K562 (cell line): Measurements from ENCODE around the gene PPP6R1. TPM values are rescaled to one million over a fixed set of nuclear protein-coding genes. Genes with fewer than 3 reads are reported as not detected.

ENCODE experiments used
- ARID3A ChIP-seq: IDR thresholded peaks from 2 replicates; pipeline ENCODE4 v1.6.1; 2012; ENCODE audit warnings: low read depth, low read length, improper control_type of control experiment, borderline replicate concordance
- BHLHE40 ChIP-seq: IDR thresholded peaks from 2 replicates; pipeline ENCODE4 v1.6.1; 2011; ENCODE audit warnings: low read length, improper control_type of control experiment
- DPF2 ChIP-seq: fragments of 450-650 bp; IDR thresholded peaks from 2 replicates; pipeline ENCODE4 v1.6.1; 2016
- ESRRA ChIP-seq: fragments of 450-650 bp; IDR thresholded peaks from 2 replicates; pipeline ENCODE4 v1.6.1; 2014; ENCODE audit warnings: low read depth, mild to moderate bottlenecking, moderate library complexity, borderline replicate concordance
- EWSR1 ChIP-seq: fragments of 450-650 bp; IDR thresholded peaks from 2 replicates; pipeline ENCODE4 v1.6.1; 2018; ENCODE audit warnings: borderline replicate concordance, mild to moderate bottlenecking, low read depth, moderate library complexity; ENCODE audit not compliant: partially characterized antibody
- FOS ChIP-seq: IDR thresholded peaks from 3 replicates; pipeline ENCODE4 v1.6.1; 2011; ENCODE audit not compliant: insufficient read length; ENCODE audit errors: extremely low read depth
- FUS ChIP-seq: fragments of 200-400 bp; formaldehyde crosslinking; optimal IDR thresholded peaks from 2 replicates; pipeline ENCODE3; 2017; ENCODE audit warnings: low read depth, low read length
- HMGN3 ChIP-seq: IDR thresholded peaks from 2 replicates; pipeline ENCODE4 v1.6.1; 2011; ENCODE audit warnings: borderline replicate concordance, low read depth, mild to moderate bottlenecking, mixed read lengths, low read length; ENCODE audit not compliant: insufficient read length; ENCODE audit errors: extremely low read depth
- NCOA4 ChIP-seq: fragments of 450-650 bp; IDR thresholded peaks from 2 replicates; pipeline ENCODE4 v1.6.1; 2018; ENCODE audit warnings: mild to moderate bottlenecking; ENCODE audit not compliant: partially characterized antibody
- NCOR1 ChIP-seq: fragments of 450-650 bp; IDR thresholded peaks from 2 replicates; pipeline ENCODE4 v1.6.1; 2016; ENCODE audit warnings: mild to moderate bottlenecking, moderate library complexity
- NFIC ChIP-seq: fragments of 450-650 bp; IDR thresholded peaks from 2 replicates; pipeline ENCODE4 v1.6.1; 2017; ENCODE audit warnings: mild to moderate bottlenecking, inconsistent platforms
- NFRKB ChIP-seq: fragments of 450-650 bp; IDR thresholded peaks from 2 replicates; pipeline ENCODE4 v1.6.1; 2016; ENCODE audit warnings: low read depth
- RAD51 ChIP-seq: fragments of 450-650 bp; IDR thresholded peaks from 2 replicates; pipeline ENCODE4 v1.7.1; 2016; ENCODE audit warnings: low read depth, mild to moderate bottlenecking, borderline replicate concordance
- SETDB1 ChIP-seq: IDR thresholded peaks from one replicate; pipeline ENCODE4 v1.6.1; 2012; ENCODE audit warnings: low read length, control low read depth, inconsistent platforms
- SMARCB1 ChIP-seq: IDR thresholded peaks from 2 replicates; pipeline ENCODE4 v1.6.1; 2011; ENCODE audit warnings: improper control_type of control experiment, low read depth; ENCODE audit not compliant: insufficient read length
- TBL1XR1 ChIP-seq, 2 experiments: IDR thresholded peaks; 2 replicates each; pipeline ENCODE4 v1.6.1; 2012; ENCODE audit warnings: improper control_type of control experiment in 2 of 2, low read length in 2 of 2, mild to moderate bottlenecking in 1 of 2
- TSHZ1 ChIP-seq: fragments of 250-450 bp; sonication (Bioruptor Pico); IDR thresholded peaks from 2 replicates; pipeline ENCODE4 v1.4.0; 2020; ENCODE audit warnings: mild to moderate bottlenecking, moderate library complexity
- ZBTB33 ChIP-seq: sonication (generic); formaldehyde crosslinking; IDR thresholded peaks from 2 replicates; pipeline ENCODE4 v1.8.1; 2023; ENCODE audit warnings: mild to moderate bottlenecking, missing genetic modification reagents
- ZEB2 ChIP-seq: fragments of 450-650 bp; IDR thresholded peaks from 2 replicates; pipeline ENCODE4 v1.6.1; 2016
- ZFX ChIP-seq: sonication (generic); formaldehyde crosslinking; IDR thresholded peaks from 2 replicates; pipeline ENCODE4 v1.8.0; 2022; ENCODE audit warnings: mild to moderate bottlenecking, missing genetic modification reagents, moderate library complexity
- ZNF12 ChIP-seq: sonication (generic); formaldehyde crosslinking; IDR thresholded peaks from 2 replicates; pipeline ENCODE4 v1.4.0; 2020; ENCODE audit warnings: mild to moderate bottlenecking, missing genetic modification reagents
- ZNF384 ChIP-seq: IDR thresholded peaks from 2 replicates; pipeline ENCODE4 v1.6.1; 2012; ENCODE audit warnings: low read depth, low read length, improper control_type of control experiment
- ZNF41 ChIP-seq: fragments of 250-450 bp; sonication (Bioruptor Pico); conservative IDR thresholded peaks from 2 replicates; pipeline ENCODE4 v1.4.0; 2020; ENCODE audit warnings: mild to moderate bottlenecking
- ZNF764 ChIP-seq: fragments of 250-450 bp; sonication (Bioruptor Pico); IDR thresholded peaks from 2 replicates; pipeline ENCODE4 v1.4.0; 2020; ENCODE audit warnings: low read depth, mild to moderate bottlenecking, moderate library complexity
- polyA plus RNA-seq, 8 experiments: library from polyadenylated mRNA; depleted of rRNA in 4 of 8; stranded (reverse) in 5 of 8; unstranded in 3 of 8; fragments of >200 nt; fragmentation: Nextera tagmentation in 2 of 8; fragmentation: Illumina TruSeq in 1 of 8; extraction: Ambion mirVana in 2 of 8; extraction: Trizol in 1 of 8; gene quantifications; 2 replicates each; pipeline versions ENCODE4 v1.2.1 to v1.2.3, GENCODE V29; 2011 to 2014; ENCODE audit warnings: inconsistent platforms in 1 of 8, missing spikeins in 1 of 8
- total RNA-seq, 7 experiments: library from RNA; depleted of rRNA in 6 of 7; stranded (reverse); fragments of >200 nt in 6 of 7; fragmentation: Illumina TruSeq in 2 of 7; extraction: Trizol in 2 of 7; gene quantifications; 2 replicates each; pipeline versions ENCODE4 v1.2.1 to v1.2.3, GENCODE V29; 2011 to 2021; ENCODE audit warnings: low replicate concordance in 1 of 7

PPP6R1 gene
- total and polyA plus RNA-seq, 9 of the 15 experiments (the other 6 are each of a cell fraction or from before 2014, with no cell fraction given): 0.48 to 135 (median 37.2) TPM

GRCh38 chr19:55259540-55260210 lies 858 bp upstream of the PPP6R1 start (continued):
- TF ChIP-seq ARID3A (no peak), NCOR1 (no peak), ZNF384 (no peak), ZNF41 (CRISPR knock-in tag) (0 out of 2 replicates have a peak, but pooled peaks have one; percentile 33), ZFX (CRISPR knock-in tag) (no peak; the same call in 1 of the 2 replicates), TSHZ1 (CRISPR knock-in tag) (no peak), FUS (no peak), ESRRA (no peak), NFIC (no peak), ZNF12 (CRISPR knock-in tag) (no peak), SMARCB1 (no peak), TBL1XR1 (IDR thresholded peaks at IDR 0.05; ENCODE audit: low read length in 2 of 2) (no peak), ZBTB33 (peak; percentile 40; the same call in 1 of the 2 replicates), RAD51 (no peak), BHLHE40 (no peak), NCOA4 (no peak), HMGN3 (no peak), NFRKB (peak; percentile 90), FOS (no peak), DPF2 (0 out of 2 replicates have a peak, but pooled peaks have one; percentile 47), EWSR1 (no peak), ZNF764 (CRISPR knock-in tag) (no peak), SETDB1 (no peak), ZEB2 (no peak)
